ENCODE data around the gene ADCY5.

ADCY5 gene

DNA sequence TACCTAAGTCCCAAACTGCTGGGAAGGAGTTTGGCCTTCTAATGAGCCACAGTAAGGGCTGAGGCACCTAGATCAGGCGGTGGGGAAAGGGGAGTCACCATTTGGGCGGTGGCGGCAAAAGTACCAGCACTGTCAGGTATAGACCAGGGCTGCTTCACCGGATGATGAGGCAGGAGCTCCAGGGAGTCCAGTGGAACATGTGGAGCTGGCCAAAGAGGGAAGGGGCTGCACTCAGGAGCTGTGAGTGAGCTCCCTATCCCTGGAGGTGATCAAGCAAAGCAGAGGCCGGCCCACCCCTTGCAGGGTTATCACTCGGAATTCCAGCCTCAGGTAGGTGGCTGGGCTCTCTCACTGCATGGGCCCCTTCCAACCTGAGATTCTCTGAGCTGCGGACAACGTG lies 138.7 kb downstream of the ADCY5 start:
- DNase-seq (ENCODE audit: low read depth in 1 of 2, low spot score in 1 of 2), result no peak

DNA sequence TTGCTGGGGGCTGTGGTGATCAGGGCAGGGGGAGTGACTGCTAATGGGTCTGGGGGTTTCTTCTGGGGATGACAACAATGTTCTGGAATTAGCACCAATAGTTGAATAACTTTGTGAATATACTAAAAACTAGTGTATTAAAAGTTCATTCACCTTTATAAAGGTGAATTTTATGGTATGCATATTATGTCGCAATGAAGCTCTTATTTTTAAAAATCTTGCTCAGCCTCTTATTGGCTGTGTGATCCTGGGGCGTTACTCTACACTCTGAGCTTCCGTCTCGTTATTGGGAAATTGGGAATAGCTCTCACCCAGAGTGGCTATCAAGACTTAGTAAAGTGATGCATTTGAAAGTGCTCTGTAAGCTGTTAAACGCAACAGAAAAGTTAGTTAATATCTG lies 141.8 kb downstream of the ADCY5 start:
- DNase-seq (ENCODE audit: low read depth in 1 of 2, low spot score in 1 of 2), result no peak

DNA sequence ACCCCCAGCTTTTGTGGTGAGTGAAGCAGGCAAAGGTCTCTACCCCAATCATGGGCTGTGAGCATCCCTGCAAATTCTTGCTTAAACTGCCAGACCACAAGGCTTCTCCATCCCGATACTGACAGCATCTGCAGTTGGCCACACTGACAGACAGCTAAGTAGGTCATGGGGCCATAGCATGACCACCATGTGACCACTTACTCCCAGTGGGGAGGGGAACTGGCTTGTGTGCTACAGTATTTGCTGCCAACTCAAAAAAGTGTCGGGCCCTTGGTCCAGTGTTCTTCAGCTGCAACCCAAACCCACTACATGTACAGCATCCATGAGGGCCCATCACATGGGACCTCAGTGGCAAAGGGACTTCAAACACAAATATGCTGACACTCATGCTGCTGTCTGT lies 143.7 kb downstream of the ADCY5 start:
- DNase-seq (ENCODE audit: low read depth in 1 of 2, low spot score in 1 of 2), result no peak

DNA sequence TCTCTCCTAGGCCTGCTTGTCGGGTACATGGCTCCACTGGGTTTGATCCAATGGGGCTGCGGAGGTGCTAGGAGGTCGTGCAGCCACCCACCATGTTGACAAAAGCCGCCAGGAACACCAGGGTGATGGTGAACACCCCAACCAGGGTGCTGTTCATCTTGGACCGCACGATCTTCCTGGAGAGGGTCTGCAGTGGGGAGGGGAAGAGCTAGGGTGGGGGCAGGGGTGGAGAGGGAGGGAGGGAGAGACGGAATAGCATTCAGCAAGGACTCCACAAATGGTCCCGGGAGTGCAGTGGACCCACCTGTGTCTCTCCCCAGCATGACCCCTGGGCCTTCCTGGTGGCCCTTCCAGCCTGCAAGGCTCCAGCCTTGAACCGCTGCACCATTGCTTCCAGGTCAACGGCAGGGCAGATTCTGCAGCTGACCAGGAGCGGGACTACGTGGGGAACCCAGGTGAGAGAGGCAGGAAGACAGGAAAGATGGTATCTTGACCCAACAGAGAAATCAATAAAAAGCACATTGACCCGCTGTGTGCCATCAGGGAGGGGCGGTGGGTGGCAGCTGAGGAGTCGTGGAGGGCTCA lies 144.8 kb downstream of the ADCY5 start:
- DNase-seq (ENCODE audit: low read depth in 1 of 2, low spot score in 1 of 2), result no peak

DNA sequence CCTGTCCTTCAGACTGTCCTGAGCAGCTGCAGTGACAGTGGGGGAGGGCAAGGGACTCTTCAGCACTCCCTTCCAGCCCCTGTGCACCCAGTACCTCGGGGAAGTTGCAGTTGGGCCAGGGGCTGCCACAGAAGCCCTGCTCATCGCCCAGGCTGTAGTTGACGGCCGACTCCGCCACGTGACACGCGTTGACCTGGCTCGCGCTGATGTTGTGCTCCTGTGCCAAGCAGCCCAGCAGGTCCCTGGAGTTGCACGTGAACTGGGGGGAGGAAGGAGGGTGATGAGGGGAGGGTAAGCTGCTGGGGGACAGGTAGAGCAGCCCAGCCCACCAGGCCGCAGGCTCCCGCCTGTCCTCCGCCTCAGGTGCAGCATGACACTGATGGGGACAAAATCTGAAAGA lies 145.9 kb downstream of the ADCY5 start:
- no peak for DNase-seq (ENCODE audit: low read depth in 1 of 2, low spot score in 1 of 2)

DNA sequence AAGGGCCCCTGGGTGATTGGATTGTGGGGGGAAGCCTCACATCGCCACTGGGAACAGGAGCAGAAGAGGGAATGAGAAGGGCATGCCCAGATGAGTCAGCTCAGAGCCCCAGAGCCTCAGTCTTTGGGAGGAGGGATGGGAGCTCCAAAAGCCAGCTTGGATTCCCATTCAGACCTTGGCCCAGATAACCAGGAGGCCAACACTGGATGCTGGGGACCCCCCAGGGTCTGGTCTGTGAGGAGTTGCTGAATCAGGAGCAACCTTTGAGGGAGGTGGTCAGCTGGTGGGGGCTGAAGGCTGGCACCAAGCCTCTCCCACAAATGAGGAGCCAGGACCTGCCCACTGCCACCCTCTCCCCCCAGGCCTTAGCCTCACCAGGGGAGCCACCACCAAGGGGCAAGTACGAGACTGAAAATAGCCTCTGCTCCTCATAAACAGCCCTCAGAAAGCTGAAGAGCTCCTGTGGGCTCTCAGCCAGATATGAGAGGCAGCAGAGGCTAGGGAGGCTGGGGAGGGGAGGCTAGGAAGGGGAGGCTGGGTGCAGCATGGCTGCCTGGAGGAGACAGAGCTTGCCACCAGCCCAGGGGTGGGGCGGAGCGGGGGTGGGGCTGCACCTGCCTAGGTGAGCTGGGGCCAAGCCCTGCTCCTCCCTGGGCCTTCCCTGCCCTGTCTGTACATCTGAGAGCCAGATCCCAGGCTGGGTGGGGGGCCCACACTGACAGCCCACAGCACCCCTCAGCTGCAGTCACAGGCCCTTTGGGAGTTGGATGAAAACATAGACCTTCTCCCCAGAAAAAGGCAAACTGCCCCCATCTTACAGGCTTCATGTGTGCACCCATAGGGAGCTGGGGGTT lies 147.3 kb downstream of the ADCY5 start:
- no peak for DNase-seq (ENCODE audit: low read depth in 1 of 2, low spot score in 1 of 2)

DNA sequence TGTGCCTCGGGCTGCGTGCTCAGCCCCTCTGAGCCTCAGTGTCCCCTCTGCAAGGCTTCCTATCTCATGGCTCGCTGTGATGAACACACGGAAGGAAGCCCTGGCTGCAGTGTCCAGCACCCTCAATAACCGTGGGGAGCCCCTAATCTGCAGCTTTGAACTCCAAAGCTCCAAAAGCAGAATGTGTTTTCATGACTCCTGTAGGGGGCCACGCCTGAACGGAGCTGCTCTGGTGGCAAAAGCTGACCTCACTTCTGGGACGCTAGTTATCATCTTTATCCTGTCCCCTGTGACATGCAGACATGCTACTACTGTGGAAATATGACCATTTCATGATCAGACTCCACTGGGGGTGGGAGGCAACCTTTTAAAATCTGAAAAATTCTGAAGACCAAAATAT lies 148.3 kb downstream of the ADCY5 start:
- DNase-seq (ENCODE audit: low read depth in 1 of 2, low spot score in 1 of 2), result no peak

DNA sequence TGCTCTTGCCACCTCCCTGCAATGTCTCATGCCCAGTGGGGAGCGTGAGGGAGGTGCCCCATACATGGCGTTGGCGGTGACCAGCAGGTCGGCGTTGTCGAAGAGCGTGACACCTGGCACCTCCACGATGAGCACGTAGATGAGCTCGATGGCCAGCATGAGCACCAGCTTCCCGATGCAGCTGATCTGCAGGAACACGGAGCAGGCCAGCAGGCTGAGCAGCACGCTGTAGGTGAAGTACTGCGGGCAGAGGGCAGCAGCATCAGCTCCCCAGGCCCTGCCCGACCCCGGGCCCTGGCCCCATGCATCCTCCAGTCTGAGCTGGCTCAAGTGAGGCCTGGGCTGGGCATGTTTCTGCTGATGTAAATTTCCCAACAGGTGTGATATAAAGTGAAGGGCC lies 148.8 kb downstream of the ADCY5 start:
- DNase-seq (ENCODE audit: low read depth in 1 of 2, low spot score in 1 of 2), result no peak

DNA sequence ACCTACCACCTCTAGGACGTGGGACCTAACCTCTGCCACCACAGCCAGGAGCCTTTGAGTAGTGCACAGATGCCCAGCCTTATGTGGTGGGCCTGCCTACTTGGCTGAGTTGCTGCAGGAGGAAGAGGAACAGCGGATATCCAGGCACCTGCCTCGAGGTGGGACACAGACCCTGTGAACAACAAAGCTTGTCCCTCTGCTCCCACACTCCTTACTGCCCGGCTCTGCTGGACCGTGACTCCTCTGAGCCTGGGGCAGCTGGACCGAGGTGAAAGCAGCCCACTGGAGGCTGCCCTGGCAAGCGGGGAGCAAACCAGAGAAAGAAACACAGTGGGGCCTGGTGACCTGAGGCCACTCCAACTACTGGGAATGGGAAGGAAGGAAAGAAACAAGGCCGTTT lies 149.3 kb downstream of the ADCY5 start:
- no peak for DNase-seq (ENCODE audit: low read depth in 1 of 2, low spot score in 1 of 2)

DNA sequence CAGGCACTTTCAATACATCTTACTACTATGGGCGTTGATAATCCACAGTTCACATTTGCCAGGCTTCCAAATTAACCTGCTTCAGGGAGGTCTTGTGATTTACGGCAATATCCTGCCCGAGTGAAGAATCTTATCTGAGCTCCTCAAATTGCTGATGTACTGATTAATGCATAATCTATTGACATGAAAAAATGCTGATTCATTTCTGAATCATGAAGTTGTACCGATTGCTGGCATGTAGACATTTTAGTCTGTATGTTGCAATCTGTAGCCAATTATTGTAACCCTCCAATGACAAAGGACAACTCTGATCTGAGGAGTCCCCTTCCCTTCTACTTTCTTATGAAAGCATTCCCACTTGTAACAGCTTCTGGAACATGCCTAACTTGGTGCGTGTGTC lies 150.0 kb downstream of the ADCY5 start:
- no peak for DNase-seq (ENCODE audit: low read depth in 1 of 2, low spot score in 1 of 2)

DNA sequence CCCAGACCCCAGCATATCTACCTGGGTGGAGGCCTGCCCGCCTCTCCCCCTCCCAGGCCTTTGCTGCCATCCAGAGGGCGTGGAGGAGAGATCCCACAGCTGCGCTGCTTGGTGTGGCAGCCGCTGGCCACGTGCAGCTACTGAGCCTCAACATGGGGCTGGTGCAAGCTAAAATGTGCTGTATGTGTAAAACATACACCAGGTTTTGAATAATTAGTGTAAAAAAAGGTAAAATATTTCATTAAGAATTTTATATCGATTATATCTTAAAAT lies 151.3 kb downstream of the ADCY5 start:
- DNase-seq (ENCODE audit: low read depth in 1 of 2, low spot score in 1 of 2), result no peak

DNA sequence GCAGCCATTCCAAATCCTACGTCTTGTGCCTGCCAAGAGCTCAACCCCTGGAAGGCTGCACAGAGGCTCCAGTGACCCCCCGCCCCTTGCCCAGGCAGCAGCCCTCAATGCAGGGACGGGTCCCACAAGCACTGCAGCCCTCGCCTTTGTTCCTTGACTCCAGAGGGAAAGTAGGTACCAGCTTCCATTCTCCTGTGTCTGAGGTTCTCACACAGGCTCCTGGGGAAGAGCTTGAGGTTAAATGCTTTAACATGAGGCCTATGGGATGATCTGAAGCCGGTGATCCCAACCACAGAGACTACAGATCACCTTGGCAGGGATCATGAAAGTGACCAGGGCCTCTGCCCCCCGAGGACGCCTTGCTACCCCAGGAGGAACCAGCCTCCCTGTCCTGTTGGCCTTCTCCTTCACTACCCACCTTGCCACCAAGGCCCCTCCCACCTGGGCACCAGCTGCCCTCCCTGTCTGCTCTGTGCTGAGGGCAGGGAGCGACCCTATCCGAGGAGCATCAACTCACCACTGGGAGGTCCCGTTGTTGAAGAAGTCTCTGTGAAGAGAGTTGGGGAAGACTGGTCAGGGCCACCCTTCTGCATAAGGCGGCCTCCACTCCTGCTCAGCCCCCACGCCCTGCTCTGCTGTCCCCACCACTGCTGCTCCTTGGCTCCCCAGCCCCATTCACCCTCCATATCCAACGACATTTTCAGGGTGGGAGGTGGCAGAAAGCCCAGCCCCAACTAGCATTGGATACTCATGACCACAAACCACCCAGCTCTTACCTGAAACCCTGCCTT lies 151.9 kb downstream of the ADCY5 start:
- no peak for DNase-seq (ENCODE audit: low read depth in 1 of 2, low spot score in 1 of 2)

DNA sequence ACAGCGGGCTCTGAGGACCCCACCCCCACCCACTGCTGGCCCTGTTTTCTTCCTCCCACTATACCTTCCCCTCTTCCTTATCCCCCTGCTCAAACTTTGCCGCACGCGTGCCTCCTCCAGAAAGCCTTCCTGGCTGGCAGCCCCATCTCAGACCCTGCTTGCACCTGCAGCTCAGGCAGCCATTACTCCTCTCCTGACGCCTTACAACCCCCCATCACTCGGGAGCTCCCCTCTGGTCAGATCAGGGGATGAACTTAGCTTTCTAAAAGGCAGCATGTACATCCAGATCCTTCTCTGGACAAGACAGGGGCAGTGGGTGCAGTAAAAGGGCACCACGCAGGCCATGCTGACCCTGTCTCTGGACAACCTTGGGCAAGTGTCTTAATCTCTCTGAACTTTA lies 152.6 kb downstream of the ADCY5 start:
- DNase-seq (ENCODE audit: low read depth in 1 of 2, low spot score in 1 of 2), result no peak

DNA sequence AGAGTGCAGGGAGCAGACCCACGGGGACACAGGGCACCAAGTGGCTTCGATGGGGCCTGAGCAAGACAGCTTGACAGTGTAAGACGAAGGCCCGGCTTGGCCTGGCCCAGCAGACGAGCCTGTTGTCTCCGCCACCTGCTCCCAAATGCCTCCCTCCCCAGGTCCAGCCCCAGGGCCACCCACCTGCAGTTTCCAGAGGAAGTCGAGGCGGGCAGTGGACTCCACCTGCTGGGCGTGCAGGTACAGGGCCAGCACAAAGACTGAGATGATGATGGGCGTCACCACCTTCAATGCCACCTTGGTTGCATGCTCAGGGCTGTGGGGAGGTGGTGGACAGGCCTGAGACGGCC lies 153.0 kb downstream of the ADCY5 start:
- DNase-seq (ENCODE audit: low read depth in 1 of 2, low spot score in 1 of 2), result no peak

DNA sequence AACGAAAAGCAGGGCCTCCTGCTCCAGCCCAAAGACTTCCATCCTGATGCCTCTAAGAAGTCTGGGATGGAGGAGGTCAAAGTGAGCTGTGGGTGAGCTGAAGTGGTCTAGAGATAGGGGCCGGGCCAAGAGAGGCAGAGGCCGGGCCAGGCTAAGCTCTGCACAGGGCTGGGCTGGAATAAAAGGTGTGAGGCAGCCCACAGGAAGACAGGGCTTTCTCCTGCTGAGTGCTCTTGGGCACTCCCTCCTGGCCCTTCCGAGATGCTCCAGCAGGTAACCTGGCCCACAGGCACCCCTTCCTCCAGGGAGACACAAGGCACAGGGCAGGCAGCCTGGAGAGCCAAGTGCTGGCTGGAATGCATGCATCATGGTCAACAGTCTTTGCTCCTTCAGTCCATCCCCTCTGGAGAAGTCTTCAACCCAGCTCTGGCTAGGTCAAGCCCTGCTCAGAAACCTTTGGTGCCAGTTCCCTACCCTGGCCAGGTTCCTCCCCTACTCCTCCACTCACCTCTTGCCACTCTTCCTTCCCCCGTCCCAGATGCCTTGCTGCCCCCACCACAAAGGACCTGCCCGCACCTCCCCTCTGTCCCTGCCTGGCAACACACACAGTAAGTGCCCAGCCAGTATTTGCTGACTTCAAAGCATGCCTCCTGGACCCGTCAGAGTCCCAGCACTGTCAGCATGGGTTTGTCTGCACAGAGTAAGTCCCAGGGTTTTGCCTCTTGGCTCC lies 153.6 kb downstream of the ADCY5 start:
- DNase-seq (ENCODE audit: low read depth in 1 of 2, low spot score in 1 of 2), result no peak

DNA sequence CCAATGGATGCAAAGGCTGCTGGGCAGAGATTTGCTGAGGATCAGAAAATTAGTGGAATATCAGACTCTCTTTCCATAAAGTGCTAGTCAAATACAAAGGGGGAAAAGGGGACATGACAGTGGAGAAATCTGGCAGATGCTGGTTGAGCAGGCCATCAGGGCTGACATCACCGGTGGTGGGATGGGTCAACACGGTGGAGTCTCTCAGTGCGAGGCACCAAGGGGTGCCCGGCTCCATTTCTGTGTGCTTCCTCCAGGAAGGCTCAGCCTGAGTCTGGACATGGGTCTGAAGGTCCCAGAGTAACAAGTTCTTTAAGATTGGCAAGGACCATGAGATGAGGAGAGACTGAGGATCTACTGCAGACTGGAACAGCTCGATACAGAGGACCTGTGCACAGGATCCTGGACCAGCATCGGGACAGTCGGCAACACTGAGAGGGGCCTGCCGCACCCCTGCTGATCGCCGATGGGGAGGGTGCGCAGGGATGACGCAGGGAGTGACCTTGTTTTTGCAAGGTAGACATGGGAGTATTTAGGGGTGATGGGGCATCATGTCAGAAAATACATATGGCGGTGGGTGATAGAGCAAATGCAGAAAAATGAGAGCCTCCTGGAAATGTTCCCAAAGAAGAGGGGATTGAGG lies 154.5 kb downstream of the ADCY5 start:
- DNase-seq (ENCODE audit: low read depth in 1 of 2, low spot score in 1 of 2), result no peak

DNA sequence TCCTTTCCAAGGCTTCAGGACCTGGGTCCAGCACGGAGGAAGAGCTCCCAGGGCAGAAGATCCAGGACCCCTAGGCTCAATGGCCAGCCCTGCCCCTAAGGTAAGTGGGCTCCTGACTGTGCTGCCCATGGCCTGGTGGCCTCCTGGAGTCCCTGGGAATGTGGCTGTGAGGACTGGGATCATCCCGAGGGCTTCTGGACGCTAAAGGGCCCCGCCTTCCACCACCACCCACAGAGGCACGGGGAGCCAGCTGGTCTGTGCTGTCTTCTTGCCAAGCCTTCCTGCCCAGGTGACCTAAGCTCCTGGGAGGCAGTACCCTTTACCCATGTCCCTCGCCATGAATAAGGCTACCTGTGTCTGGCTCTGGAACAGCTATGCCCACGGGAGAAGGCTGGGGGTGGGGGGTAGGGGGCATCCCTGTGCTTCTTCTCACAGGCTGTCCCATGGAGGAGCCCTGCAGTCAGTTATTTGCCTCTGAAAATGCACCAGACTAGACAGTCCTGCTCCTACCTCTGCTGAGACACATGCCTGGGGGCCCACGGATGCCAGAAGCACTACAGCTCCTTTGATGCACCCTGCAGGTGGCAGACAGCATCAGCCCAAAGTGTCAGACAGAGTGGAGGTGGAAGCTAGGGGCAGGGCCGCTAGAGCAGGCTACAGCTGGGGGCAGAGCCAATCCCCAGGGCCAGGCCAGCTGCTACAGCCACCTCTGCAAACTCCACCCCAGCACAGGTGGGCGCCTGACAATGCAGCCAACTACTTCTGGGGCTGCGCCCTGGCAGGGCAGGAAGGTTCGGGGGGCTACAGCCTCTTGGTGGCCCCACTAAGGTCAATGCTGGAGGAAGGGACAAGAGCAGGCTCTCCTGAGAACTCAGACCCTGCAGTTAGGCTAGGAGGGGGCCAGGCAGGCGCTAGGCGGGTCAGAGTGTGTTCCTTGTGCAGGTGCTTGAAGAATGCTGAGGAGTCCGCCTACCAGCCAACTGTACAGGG lies 156.3 kb downstream of the ADCY5 start:
- no peak for DNase-seq (ENCODE audit: low read depth in 1 of 2, low spot score in 1 of 2)

DNA sequence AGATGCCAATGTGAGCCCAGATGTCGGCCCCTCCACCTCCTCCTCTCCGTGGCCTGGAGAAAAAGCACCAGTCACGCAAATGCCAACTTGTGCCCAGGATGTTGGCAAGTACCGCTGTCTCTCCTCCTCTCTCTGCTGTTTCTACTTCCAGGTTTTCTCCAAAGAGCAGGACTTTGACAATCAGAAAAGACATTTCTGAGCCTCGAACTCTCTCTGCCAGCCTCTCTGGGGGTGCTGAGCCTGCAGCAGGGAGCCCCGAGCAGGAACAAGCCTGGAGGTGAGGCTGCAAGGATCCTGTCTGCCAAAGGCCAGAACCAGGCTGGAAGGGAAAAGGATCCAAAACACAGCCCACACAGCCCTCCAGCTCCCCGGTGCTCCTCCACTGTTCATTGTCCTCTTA lies 157.5 kb downstream of the ADCY5 start:
- no peak for DNase-seq (ENCODE audit: low read depth in 1 of 2, low spot score in 1 of 2)

DNA sequence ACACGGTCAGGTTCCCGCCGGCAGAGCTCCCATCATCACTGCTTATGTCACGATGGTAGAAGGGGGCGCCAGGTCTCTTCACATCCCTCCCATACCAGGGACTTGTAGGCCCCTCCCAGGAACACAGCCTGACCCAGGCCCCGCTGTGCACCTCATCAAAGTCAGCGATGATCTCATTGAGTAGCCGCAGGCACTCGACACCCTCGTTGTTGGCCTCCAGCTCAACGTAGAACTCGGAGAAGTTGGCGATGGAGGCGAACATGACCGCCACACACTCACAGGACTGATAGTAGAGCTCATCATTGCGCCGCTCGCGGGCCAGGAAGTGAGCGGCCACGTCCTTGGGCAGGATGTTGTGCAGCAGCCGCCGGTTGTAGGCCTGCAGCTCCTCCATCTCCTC lies 157.9 kb downstream of the ADCY5 start:
- no peak for DNase-seq (ENCODE audit: low read depth in 1 of 2, low spot score in 1 of 2)

Data from activated CD4-positive, alpha-beta T cell treated with anti-CD3 and anti-CD28 coated beads, Interleukin-2, amount 50 U/mL, for 24 hours (primary cell).